Activated CD4-positive, alpha-beta T cell treated with anti-CD3 and anti-CD28 coated beads, Interleukin-2, Interleukin-6, amounts not matched to agents 100 ng/mL and 50 ng/mL, durations not matched to agents 16 hours and 8 hours (primary cell): ENCODE results near the gene TAC3.
A peak's percentile ranks its signal among the peaks of the same experiment; 100 is the strongest.
"Not testable (repeated sequence)": the region's sequence is repeated elsewhere in the genome, so short reads cannot be mapped to it uniquely, and the experiment has no call there.

Experiments used
- DNase-seq: peaks from one replicate; pipeline ENCODE4 v3.0.0-alpha.2; 2020

The TAC3 gene

GRCh38 chr12:57016348-57016747, at the start of gene TAC3:
TAC3 (minus strand) TSS chr12:57016529; CDS start chr12:57015797, 732 bp downstream.
- no peak for DNase-seq

- DNase-seq, result peak; percentile 69
Measured at GRCh38 chr12:57063991-57064685, 47.8 kb upstream of the TAC3 start.

- DNase-seq, result no peak
Measured at GRCh38 chr12:57058454-57058853, 42.1 kb upstream of the TAC3 start.

GRCh38 chr12:57057067-57057751, 40.9 kb upstream of the TAC3 start:
- no peak for DNase-seq

GRCh38 chr12:57055824-57056223, 39.5 kb upstream of the TAC3 start:
- no peak for DNase-seq

GRCh38 chr12:57053901-57054300, 37.6 kb upstream of the TAC3 start:
- DNase-seq, result not testable (repeated sequence)

GRCh38 chr12:57053146-57053545, 36.8 kb upstream of the TAC3 start:
- DNase-seq, result not testable (repeated sequence)

- DNase-seq, result no peak
Measured at GRCh38 chr12:57051011-57051410, 34.7 kb upstream of the TAC3 start.

- no peak for DNase-seq
Measured at GRCh38 chr12:57049890-57050289, 33.6 kb upstream of the TAC3 start, which contains the start of gene MYO1A. MYO1A (minus strand) TSS chr12:57050129; CDS start chr12:57048323, 1,806 bp downstream.

GRCh38 chr12:57049119-57049446, 32.8 kb upstream of the TAC3 start:
- no peak for DNase-seq

GRCh38 chr12:57048423-57049118, 32.2 kb upstream of the TAC3 start:
- no peak for DNase-seq

- DNase-seq, result no peak
Measured at GRCh38 chr12:57047981-57048380, 31.7 kb upstream of the TAC3 start.

GRCh38 chr12:57046947-57047890, 30.9 kb upstream of the TAC3 start:
- DNase-seq, result peak; percentile 78

GRCh38 chr12:57046086-57046791, 29.9 kb upstream of the TAC3 start:
- DNase-seq, result no peak

- DNase-seq, result no peak
Measured at GRCh38 chr12:57044889-57045288, 28.6 kb upstream of the TAC3 start.

GRCh38 chr12:57044468-57044867, 28.1 kb upstream of the TAC3 start:
- no peak for DNase-seq

- no peak for DNase-seq
Measured at GRCh38 chr12:57042695-57043094, 26.4 kb upstream of the TAC3 start.

GRCh38 chr12:57040750-57041149, 24.4 kb upstream of the TAC3 start:
- no peak for DNase-seq

- no peak for DNase-seq
Measured at GRCh38 chr12:57040211-57040610, 23.9 kb upstream of the TAC3 start.

- DNase-seq, result no peak
Measured at GRCh38 chr12:57039016-57039798, 22.9 kb upstream of the TAC3 start.

- DNase-seq, result no peak
Measured at GRCh38 chr12:57037264-57037663, 20.9 kb upstream of the TAC3 start.
